Right cardiac atrium (tissue), 5 donors: Measurements from ENCODE around the gene CHST14. TPM values are rescaled to one million over a fixed set of nuclear protein-coding genes. Genes with fewer than 3 reads are reported as not detected.

Source experiments
- ATAC-seq, 2 donors: fragments of 200-7000 bp; cut with Tn5 transposase; one replicate each; pipeline versions ENCODE4 v1.8.0 to v1.9.1; 2020; ENCODE audit warnings: moderate library complexity in 2 of 2, mild to moderate bottlenecking in 1 of 2
- DNase-seq, 3 donors: peaks; one replicate each; pipeline ENCODE4 v3.0.0-alpha.2; 2020
- H3K27ac ChIP-seq: one replicate; pipeline ENCODE4 v1.5.1; 2013; ENCODE audit warnings: mild to moderate bottlenecking, low read length, control low read depth, moderate library complexity
- H3K27me3 ChIP-seq: one replicate; pipeline ENCODE4 v1.6.1; 2013; ENCODE audit not compliant: control insufficient read depth, insufficient read depth
- H3K4me1 ChIP-seq: one replicate; pipeline ENCODE4 v1.6.1; 2013; ENCODE audit warnings: low read length; ENCODE audit not compliant: control insufficient read depth, insufficient read depth
- H3K4me3 ChIP-seq: one replicate; pipeline ENCODE4 v1.5.1; 2013; ENCODE audit warnings: low read length, control low read depth
- H3K9me3 ChIP-seq: one replicate; pipeline ENCODE4 v1.6.1; 2013; ENCODE audit warnings: low read length; ENCODE audit not compliant: control insufficient read depth
- WGBS: extraction: QIAGEN DNeasy Blood & Tissue Kit; methylation state at CpG from one replicate; pipeline ENCODE4 v1.1.7; 2013; 5-methylcytosine and 5-hydroxymethylcytosine counted together
- intact Hi-C, 4 donors: fragments of 100-400 bp; cut with DNase I; formaldehyde crosslinking; loops; one replicate each; pipeline versions ENCODE4 v1.11.0 to v1.14.0; 2022 to 2023
- polyA plus RNA-seq: library from polyadenylated mRNA; stranded (reverse); fragments of 200-250 nt; gene quantifications from one replicate; pipeline ENCODE4 v1.2.3, GENCODE V29; 2013
- total RNA-seq, 4 donors: library from RNA; stranded (reverse); fragmentation: NEBNext Ultra II Directional; extraction: Animal tissue kit (Norgen Biotek cat#: 25700); gene quantifications; one replicate each; pipeline ENCODE4 v1.2.1, GENCODE V29; 2021
- donor health status: healthy with polysubstance abuse.
- donor health status: DM: no; HTN: yes; CAD: no.
- donor health status: DM: no; HTN: no; CAD: no.
- donor health status: DM: no; HTN: yes; CAD: no; lungs with severe emphysema.
- donor health status: DM: yes; HTN: yes; CAD: no.

CHST14 gene
- total and polyA plus RNA-seq, 5 donors, result 11.5 to 13.9 (median 11.9) TPM

GRCh38 chr15:40441565-40442531 is 28.9 kb upstream of the CHST14 start:
- WGBS, result 1% methylated on average over 119 of the region's 119 CpGs
- ATAC-seq (peak in 1 of 2 donors; percentile 2), DNase-seq (peak in 2 of 3 donors; percentile 68 to 74)
- no peaks in the 10 kb centered on the region for H3K27me3 ChIP-seq
- peak overlapping the region; percentile 98 for H3K4me3 ChIP-seq
- H3K4me1 ChIP-seq, result peaks cover 10% of the 10 kb centered on the region
- intact Hi-C loops, result loop anchor here in 1 of 4 donors (10.0 kb wide), 1 partner anchor 63 kb away; no protein-coding TSS in a partner anchor
- no peaks in the 10 kb centered on the region for H3K9me3 ChIP-seq
- no peak overlapping the region for H3K27ac ChIP-seq

- Histone ChIP-seq H3K9me3 (no peaks in the 10 kb centered on the region), H3K27ac (no peak overlapping the region), H3K4me3 (no peak overlapping the region), H3K4me1 (peaks cover 10% of the 10 kb centered on the region), H3K27me3 (no peaks in the 10 kb centered on the region)
- DNase-seq (no peak), ATAC-seq (no peak)
- intact Hi-C loops, result loop anchor here in 1 of 4 donors (10.0 kb wide), 1 partner anchor 62 kb away; no protein-coding TSS in a partner anchor
- WGBS, result 80% methylated on average over 4 of the region's 4 CpGs
These were observed 27.5 kb upstream of the CHST14 start for GRCh38 chr15:40443255-40443654.

- DNase-seq (no peak), ATAC-seq (no peak)
- WGBS, result 78% methylated on average over 3 of the region's 3 CpGs
- Histone ChIP-seq H3K4me3 (no peak overlapping the region), H3K27me3 (no peaks in the 10 kb centered on the region), H3K9me3 (no peaks in the 10 kb centered on the region), H3K27ac (no peak overlapping the region), H3K4me1 (peaks cover 10% of the 10 kb centered on the region)
- intact Hi-C loops, result loop anchor here in 1 of 4 donors (10.0 kb wide), 1 partner anchor 61 kb away; no protein-coding TSS in a partner anchor
These were observed 26.9 kb upstream of the CHST14 start for GRCh38 chr15:40443846-40444245.

DNA sequence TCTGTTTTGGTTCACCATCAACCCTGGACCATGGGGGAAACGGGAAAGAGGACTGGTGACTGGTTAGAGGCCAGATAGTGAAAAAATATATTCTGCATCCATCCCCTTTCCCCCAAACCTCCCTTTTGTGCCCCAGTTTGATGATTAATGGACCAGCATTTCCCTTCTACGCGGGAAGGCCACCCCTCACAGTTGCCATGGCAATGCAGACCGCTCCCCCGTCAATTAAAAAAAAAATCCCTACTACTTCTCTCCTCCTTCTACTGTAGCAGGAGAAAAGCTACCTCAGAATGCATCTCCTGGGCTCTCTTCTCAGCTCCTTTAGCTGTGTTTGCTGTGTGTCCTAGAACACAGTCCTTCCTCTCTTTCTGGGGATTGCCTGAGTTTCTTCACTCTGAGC is 26.0 kb upstream of the CHST14 start:
- WGBS, result 73% methylated on average over 5 of the region's 5 CpGs

DNA sequence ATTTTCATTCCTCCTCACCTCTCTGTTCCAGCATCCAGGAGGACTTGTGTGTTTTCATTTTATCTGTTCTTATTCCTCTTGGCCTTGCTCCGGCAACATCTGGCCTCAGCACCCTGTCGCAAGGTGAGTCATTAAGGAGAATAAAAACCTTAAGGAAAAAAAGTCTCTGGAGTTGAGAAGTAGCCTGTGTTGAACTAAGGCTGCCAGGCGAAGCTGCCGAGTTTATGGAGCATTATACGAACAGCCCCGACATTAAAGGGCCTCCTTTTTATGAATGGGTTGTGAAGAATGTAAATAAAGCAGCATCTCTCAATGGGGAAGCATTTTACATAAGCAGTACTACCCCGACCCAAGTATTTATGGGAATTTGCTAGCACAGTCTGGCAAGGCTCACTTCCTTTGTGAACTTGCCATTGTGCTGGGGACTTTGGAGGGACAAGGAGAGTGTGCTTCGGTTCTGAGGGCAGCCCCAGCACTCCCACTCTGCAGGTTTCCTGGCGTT is 25.3 kb upstream of the CHST14 start:
- WGBS, result 53% methylated on average over 9 of the region's 9 CpGs
- DNase-seq, result no peak
- Histone ChIP-seq H3K4me3 (no peak overlapping the region), H3K4me1 (peaks cover 13% of the 10 kb centered on the region), H3K27ac (no peak overlapping the region), H3K27me3 (no peaks in the 10 kb centered on the region), H3K9me3 (no peaks in the 10 kb centered on the region)
- intact Hi-C loops, result loop anchor here in 1 of 4 donors (10.0 kb wide), 1 partner anchor 59 kb away; no protein-coding TSS in a partner anchor
- ATAC-seq, result no peak

More for the DNA sequence above, 26.0 kb upstream of the CHST14 start:
- H3K4me1 ChIP-seq, result peaks cover 10% of the 10 kb centered on the region
- H3K4me3 ChIP-seq, result no peak overlapping the region
- intact Hi-C loops, result loop anchor here in 1 of 4 donors (10.0 kb wide), 1 partner anchor 60 kb away; no protein-coding TSS in a partner anchor
- no peak for DNase-seq
- no peaks in the 10 kb centered on the region for H3K9me3 ChIP-seq
- no peak overlapping the region for H3K27ac ChIP-seq
- H3K27me3 ChIP-seq, result no peaks in the 10 kb centered on the region
- no peak for ATAC-seq

DNA sequence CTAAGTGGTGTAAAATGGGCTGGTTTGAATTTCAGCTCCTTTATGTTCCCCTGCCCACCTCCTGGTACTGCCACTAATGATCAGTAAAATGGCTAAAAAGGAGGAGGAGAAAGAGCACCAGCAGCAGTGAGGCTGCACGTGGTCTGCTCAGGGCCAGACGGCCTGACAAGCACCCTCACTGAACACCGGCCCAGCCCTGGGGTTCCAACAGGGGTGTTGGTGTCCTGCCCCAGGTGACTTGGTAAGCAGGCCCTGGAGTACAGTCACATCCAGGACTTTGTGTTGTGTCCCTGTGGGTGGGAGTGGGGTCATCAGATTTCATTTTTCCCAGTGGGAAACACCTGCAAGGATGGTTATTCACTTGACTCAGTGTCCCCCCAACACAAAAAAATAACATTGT is 24.6 kb upstream of the CHST14 start:
- 61% methylated on average over 3 of the region's 3 CpGs for WGBS
- no peak for ATAC-seq
- intact Hi-C loops, result loop anchor here in 1 of 4 donors (10.0 kb wide), 1 partner anchor 59 kb away; no protein-coding TSS in a partner anchor

DNA sequence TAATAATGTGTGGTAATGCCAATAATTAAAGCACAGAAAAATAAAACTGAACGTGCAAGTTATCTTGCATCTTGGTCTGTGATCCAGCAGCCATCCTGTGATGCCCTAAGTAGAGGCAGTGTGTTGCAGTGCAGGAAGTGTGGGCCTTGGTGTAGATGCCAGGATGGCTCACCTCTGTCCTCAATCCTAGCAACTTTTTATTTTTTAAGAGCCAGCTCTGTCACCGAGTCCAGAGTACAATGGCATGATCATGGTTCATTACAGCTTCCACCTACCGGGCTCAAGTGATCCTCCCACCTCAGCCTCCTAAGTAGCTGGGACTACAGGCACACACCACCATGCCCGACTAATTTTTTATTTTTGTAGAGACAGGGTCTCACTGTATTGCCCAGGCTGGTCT is 22.4 kb upstream of the CHST14 start:
- intact Hi-C loops, result loop anchor here in 1 of 4 donors (10.0 kb wide), 1 partner anchor 56 kb away; no protein-coding TSS in a partner anchor
- DNase-seq (no peak), ATAC-seq (no peak)
- Histone ChIP-seq H3K4me3 (no peak overlapping the region), H3K9me3 (no peaks in the 10 kb centered on the region), H3K27ac (no peak overlapping the region), H3K4me1 (peaks cover 8% of the 10 kb centered on the region), H3K27me3 (no peaks in the 10 kb centered on the region)
- WGBS, result 93% methylated on average over 4 of the region's 4 CpGs

More for the DNA sequence above, 24.6 kb upstream of the CHST14 start:
- H3K4me3 ChIP-seq, result no peak overlapping the region
- no peak for DNase-seq
- no peak overlapping the region for H3K27ac ChIP-seq
- peaks cover 13% of the 10 kb centered on the region for H3K4me1 ChIP-seq
- no peaks in the 10 kb centered on the region for H3K27me3 ChIP-seq
- H3K9me3 ChIP-seq, result no peaks in the 10 kb centered on the region

- no peak for DNase-seq
- intact Hi-C loops, result loop anchor here in 1 of 4 donors (10.0 kb wide), 1 partner anchor 56 kb away; no protein-coding TSS in a partner anchor
- no peak for ATAC-seq
- no peaks in the 10 kb centered on the region for H3K27me3 ChIP-seq
- H3K4me3 ChIP-seq, result no peak overlapping the region
- no peaks in the 10 kb centered on the region for H3K9me3 ChIP-seq
- peaks cover 7% of the 10 kb centered on the region for H3K4me1 ChIP-seq
- no peak overlapping the region for H3K27ac ChIP-seq
These were observed 21.5 kb upstream of the CHST14 start for GRCh38 chr15:40449275-40449674.

GRCh38 chr15:40450047-40450446 is 20.7 kb upstream of the CHST14 start:
- intact Hi-C loops, result no loop called here
- Histone ChIP-seq H3K27me3 (no peaks in the 10 kb centered on the region), H3K27ac (no peak overlapping the region), H3K4me1 (peaks cover 13% of the 10 kb centered on the region), H3K9me3 (no peaks in the 10 kb centered on the region), H3K4me3 (no peak overlapping the region)
- ATAC-seq (no peak), DNase-seq (peak in 1 of 3 donors; percentile 18)
- 85% methylated on average over 2 of the region's 2 CpGs for WGBS

- Histone ChIP-seq H3K27ac (no peak overlapping the region), H3K9me3 (no peaks in the 10 kb centered on the region), H3K4me1 (peaks cover 25% of the 10 kb centered on the region), H3K27me3 (no peaks in the 10 kb centered on the region), H3K4me3 (no peak overlapping the region)
- DNase-seq, result peak in 1 of 3 donors; percentile 18
- intact Hi-C loops, result no loop called here
- no peak for ATAC-seq
- WGBS, result 74% methylated on average over 3 of the region's 3 CpGs
These were observed 19.1 kb upstream of the CHST14 start for GRCh38 chr15:40451527-40452158.
